HFFc6 (cell line): ENCODE data around the gene PRDX1. TPM values are rescaled to one million over a fixed set of nuclear protein-coding genes. Genes with fewer than 3 reads are reported as not detected.

Source experiments
- DNase-seq: peaks from one replicate; pipeline ENCODE4 v3.0.0-alpha.2; 2018
- H3K27ac Mint-ChIP-seq: 2 replicates; pipeline ENCODE4 v1.8.0; 2020; ENCODE audit warnings: mild to moderate bottlenecking, mixed read lengths
- H3K27me3 Mint-ChIP-seq: 2 replicates; pipeline ENCODE4 v1.8.0; 2021; ENCODE audit warnings: mild to moderate bottlenecking, moderate library complexity, mixed read lengths; ENCODE audit not compliant: insufficient read depth
- H3K36me3 Mint-ChIP-seq: 2 replicates; pipeline ENCODE4 v1.8.0; 2021; ENCODE audit warnings: low read depth, mixed read lengths
- H3K4me1 Mint-ChIP-seq: 2 replicates; pipeline ENCODE4 v1.8.0; 2020; ENCODE audit warnings: low read depth, mixed read lengths
- H3K4me3 Mint-ChIP-seq: 2 replicates; pipeline ENCODE4 v1.8.0; 2020; ENCODE audit warnings: mild to moderate bottlenecking, moderate library complexity, mixed read lengths
- H3K9me3 Mint-ChIP-seq: 2 replicates; pipeline ENCODE4 v1.8.0; 2020; ENCODE audit warnings: mild to moderate bottlenecking, mixed read lengths
- CTCF ChIP-seq: fragments of 200-600 bp; sonication (generic); IDR thresholded peaks from 2 replicates; pipeline ENCODE4 v1.5.0; 2021; ENCODE audit warnings: antibody characterized with exemption, mild to moderate bottlenecking
- total RNA-seq, 6 experiments: library from RNA; stranded (reverse); fragmentation: NEBNext Ultra II Directional; extraction: Animal tissue kit (Norgen Biotek cat#: 25700); gene quantifications; 2 replicates in 1 of 6; 3 replicates in 5 of 6; pipeline ENCODE4 v1.2.3, GENCODE V29; 2021

Gene PRDX1
- total RNA-seq, 6 experiments from 2014 or later = 798 to 1,123 (median 999) TPM

DNA sequence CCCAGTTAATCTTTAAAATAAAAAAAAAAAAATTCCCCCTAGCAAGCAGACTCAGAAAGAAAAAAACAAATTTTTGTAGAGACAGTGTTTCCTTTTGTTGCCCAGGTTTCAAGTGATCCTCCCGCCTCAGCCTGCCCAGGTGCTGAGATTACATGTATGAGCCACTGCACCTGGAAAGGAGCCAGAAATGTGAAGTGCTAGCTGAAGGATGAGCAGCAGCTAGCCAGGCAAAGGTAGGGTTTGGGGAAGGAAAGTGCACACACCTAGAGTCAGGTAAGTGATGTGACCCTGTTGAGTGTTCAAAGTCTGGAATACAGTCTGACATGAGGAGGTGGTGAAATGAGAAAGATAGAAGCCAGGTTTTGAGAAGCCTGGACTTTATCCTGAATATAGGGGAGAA is 30.6 kb upstream of the PRDX1 start:
- H3K27ac Mint-ChIP-seq = no peak overlapping the region
- H3K27me3 Mint-ChIP-seq = peaks cover 3% of the 10 kb centered on the region; the same call in 1 of the 2 replicates
- H3K9me3 Mint-ChIP-seq = no peaks in the 10 kb centered on the region
- peaks cover 23% of the 10 kb centered on the region for H3K4me1 Mint-ChIP-seq
- DNase-seq = no peak
- H3K36me3 Mint-ChIP-seq = peaks cover 12% of the 10 kb centered on the region
- H3K4me3 Mint-ChIP-seq = peak overlapping the region; percentile 100
- no peak for TF ChIP-seq CTCF

- DNase-seq = no peak
- no peaks in the 10 kb centered on the region for H3K9me3 Mint-ChIP-seq
- H3K36me3 Mint-ChIP-seq = peaks cover 12% of the 10 kb centered on the region
- peak overlapping the region; percentile 100 for H3K4me3 Mint-ChIP-seq
- no peak for TF ChIP-seq CTCF
- H3K27me3 Mint-ChIP-seq = peaks cover 3% of the 10 kb centered on the region; the same call in 1 of the 2 replicates
- peak overlapping the region; percentile 98; the same call in 1 of the 2 replicates for H3K27ac Mint-ChIP-seq
- H3K4me1 Mint-ChIP-seq = peaks cover 21% of the 10 kb centered on the region
Observed at GRCh38 chr1:45551684-45552083, 30.0 kb upstream of the PRDX1 start.

DNA sequence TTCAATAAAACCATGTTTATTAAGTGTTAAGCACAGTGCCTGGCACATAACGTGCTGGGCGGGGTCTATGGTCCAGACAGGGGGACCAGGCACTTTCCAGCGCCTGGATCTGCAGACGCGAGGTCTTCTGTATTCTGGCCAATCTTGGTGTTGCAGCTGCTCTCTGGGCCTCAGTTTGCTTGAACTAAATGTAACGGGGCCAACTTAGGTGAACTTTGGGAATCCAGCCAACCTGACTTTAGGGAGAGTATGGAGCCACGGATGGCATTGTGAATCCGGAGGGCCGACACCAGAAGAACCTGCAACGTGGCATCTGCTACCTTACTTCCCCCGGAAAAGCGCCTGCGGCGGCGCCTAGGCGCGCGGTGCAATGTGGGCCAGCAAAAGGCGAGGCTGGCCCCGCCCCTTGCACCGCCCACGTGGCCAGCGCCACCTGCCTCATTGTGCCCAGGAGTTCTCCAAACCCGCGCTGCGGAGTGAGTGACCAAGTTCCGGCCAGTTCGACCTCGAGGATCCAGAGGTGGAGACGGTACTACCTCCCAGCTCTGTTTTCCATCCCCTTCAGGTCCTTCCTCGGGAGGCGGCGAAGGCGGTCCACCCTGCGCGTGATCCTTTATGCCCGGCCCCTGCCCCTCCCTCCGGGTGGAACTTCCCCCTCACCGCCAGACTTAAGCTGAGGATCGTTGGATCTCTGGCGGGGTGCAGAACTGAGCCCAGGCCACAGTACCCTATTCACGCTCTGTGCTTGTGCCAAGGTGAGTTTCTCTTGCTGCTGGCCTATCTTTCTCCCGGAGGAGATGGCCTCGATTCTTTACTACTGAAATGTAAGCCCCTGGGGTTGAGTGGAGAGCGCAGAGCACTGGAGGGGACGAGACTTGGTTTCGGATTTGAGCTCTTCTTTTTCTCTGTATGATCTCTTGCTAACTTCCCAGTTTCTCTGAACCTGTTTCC is 29.0 kb upstream of the PRDX1 start, which contains the start of gene AKR1A1:
AKR1A1 (plus strand) TSS at position 426 of the 951 bp plus-strand sequence. CDS start 10,969 bp downstream, outside the sequence.
- H3K27ac Mint-ChIP-seq = peak within 1 kb of the TSS; percentile 98
- H3K4me1 Mint-ChIP-seq = peaks cover 18% of the 10 kb centered on the region
- peak within 1 kb of the TSS; percentile 100 for H3K4me3 Mint-ChIP-seq
- peaks cover 3% of the 10 kb centered on the region for H3K27me3 Mint-ChIP-seq
- DNase-seq = peak; percentile 63
- H3K36me3 Mint-ChIP-seq = peaks cover 8% of the 10 kb centered on the region
- H3K9me3 Mint-ChIP-seq = no peaks in the 10 kb centered on the region
- TF ChIP-seq CTCF = no peak; the same call in 1 of the 2 replicates

- H3K4me1 Mint-ChIP-seq = no peaks in the 10 kb centered on the region
- no peak overlapping the region for H3K27ac Mint-ChIP-seq
- peaks cover 5% of the 10 kb centered on the region for H3K27me3 Mint-ChIP-seq
- H3K36me3 Mint-ChIP-seq = no peaks in the 10 kb centered on the region
- no peaks in the 10 kb centered on the region for H3K9me3 Mint-ChIP-seq
- H3K4me3 Mint-ChIP-seq = no peak overlapping the region
- no peak for TF ChIP-seq CTCF
- DNase-seq = no peak
Observed at GRCh38 chr1:45545553-45546310, 24.0 kb upstream of the PRDX1 start.

GRCh38 chr1:45545019-45545493 is 23.4 kb upstream of the PRDX1 start:
- no peak overlapping the region for H3K27ac Mint-ChIP-seq
- no peaks in the 10 kb centered on the region for H3K4me1 Mint-ChIP-seq
- DNase-seq = no peak
- TF ChIP-seq CTCF = no peak
- H3K36me3 Mint-ChIP-seq = no peaks in the 10 kb centered on the region
- H3K4me3 Mint-ChIP-seq = no peak overlapping the region
- H3K9me3 Mint-ChIP-seq = no peaks in the 10 kb centered on the region
- H3K27me3 Mint-ChIP-seq = peaks cover 2% of the 10 kb centered on the region; the same call in 1 of the 2 replicates
